Activated CD8-positive, alpha-beta T cell treated with anti-CD3 and anti-CD28 coated beads, Interleukin-2, amount 10 ng/mL, durations not matched to agents 7 days and 5 days (primary cell): ENCODE data around the gene DNASE1L2. TPM values are rescaled to one million over a fixed set of nuclear protein-coding genes. Genes with fewer than 3 reads are reported as not detected.

ENCODE experiments used
- ATAC-seq: fragments of 150-1000 bp; cut with Tn5 transposase; one replicate; pipeline ENCODE4 v1.10.0; 2021; ENCODE audit warnings: moderate library complexity
- CTCF ChIA-PET: fragments of 350-600 bp; sonication (Branson Sonifier 250); formaldehyde crosslinking; loops from one replicate; lab custom pipeline; 2021; ENCODE audit warnings: antibody characterized with exemption; lab: Charles Lee
- POLR2A ChIA-PET: fragments of 350-600 bp; sonication (Branson Sonifier 250); formaldehyde crosslinking; loops from one replicate; lab custom pipeline; 2021; ENCODE audit warnings: antibody characterized with exemption; lab: Charles Lee
- DNase-seq: peaks from one replicate; pipeline ENCODE4 v3.0.0-alpha.2; 2020
- H3K27ac Mint-ChIP-seq: one replicate; pipeline ENCODE4 v1.8.0; 2021; ENCODE audit warnings: mild to moderate bottlenecking, mixed read lengths
- H3K27me3 Mint-ChIP-seq: one replicate; pipeline ENCODE4 v1.8.0; 2021; ENCODE audit warnings: low read depth, mixed read lengths
- H3K36me3 Mint-ChIP-seq: one replicate; pipeline ENCODE4 v1.8.0; 2021; ENCODE audit warnings: low read depth, mixed read lengths
- H3K4me1 Mint-ChIP-seq: one replicate; pipeline ENCODE4 v1.8.0; 2021; ENCODE audit warnings: low read depth, mixed read lengths
- H3K4me3 Mint-ChIP-seq: one replicate; pipeline ENCODE4 v1.8.0; 2021; ENCODE audit warnings: mild to moderate bottlenecking, mixed read lengths
- H3K9me3 Mint-ChIP-seq: one replicate; pipeline ENCODE4 v1.8.0; 2022; ENCODE audit warnings: mixed read lengths; ENCODE audit not compliant: insufficient read depth
- microRNA-seq: library from miRNA; unstranded; fragments of <30 nt; microRNA quantifications from one replicate; pipeline ENCODE4 v1.2.0, GENCODE V29; 2022
- total RNA-seq, 2 experiments: library from RNA; stranded (reverse); gene quantifications; one replicate each; pipeline ENCODE4 v1.2.3, GENCODE V29; 2021

Gene DNASE1L2
- total RNA-seq, 2 experiments from 2014 or later = 3.3 to 4.1 TPM

DNA sequence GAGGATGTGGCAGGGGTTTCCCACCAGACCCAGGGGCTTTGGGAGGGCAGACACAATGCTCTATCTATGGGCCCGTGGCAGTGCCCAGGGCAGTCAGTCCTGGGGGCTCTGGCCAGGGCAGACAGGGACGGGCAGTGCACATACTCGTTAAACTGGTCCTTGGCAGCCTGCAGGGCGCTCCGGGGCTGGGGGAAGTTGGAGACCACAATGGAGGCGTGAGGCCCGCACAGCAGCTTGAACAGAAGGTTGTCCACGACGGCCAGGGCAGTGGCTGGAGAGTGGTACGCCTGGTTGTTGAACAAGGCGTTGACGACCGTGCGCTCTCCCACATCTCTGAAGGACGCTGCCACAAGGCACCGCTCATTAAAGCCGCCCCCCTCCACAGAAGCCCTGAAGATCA lies 50.3 kb downstream of the DNASE1L2 start:
- Mint-ChIP-seq H3K27me3 (no peaks in the 10 kb centered on the region), H3K4me1 (no peaks in the 10 kb centered on the region), H3K27ac (no peak overlapping the region), H3K9me3 (no peaks in the 10 kb centered on the region), H3K36me3 (no peaks in the 10 kb centered on the region), H3K4me3 (no peak overlapping the region)
- ChIA-PET CTCF (no interaction called here), POLR2A (no interaction called here)
- ATAC-seq (no peak), DNase-seq (no peak)

DNA sequence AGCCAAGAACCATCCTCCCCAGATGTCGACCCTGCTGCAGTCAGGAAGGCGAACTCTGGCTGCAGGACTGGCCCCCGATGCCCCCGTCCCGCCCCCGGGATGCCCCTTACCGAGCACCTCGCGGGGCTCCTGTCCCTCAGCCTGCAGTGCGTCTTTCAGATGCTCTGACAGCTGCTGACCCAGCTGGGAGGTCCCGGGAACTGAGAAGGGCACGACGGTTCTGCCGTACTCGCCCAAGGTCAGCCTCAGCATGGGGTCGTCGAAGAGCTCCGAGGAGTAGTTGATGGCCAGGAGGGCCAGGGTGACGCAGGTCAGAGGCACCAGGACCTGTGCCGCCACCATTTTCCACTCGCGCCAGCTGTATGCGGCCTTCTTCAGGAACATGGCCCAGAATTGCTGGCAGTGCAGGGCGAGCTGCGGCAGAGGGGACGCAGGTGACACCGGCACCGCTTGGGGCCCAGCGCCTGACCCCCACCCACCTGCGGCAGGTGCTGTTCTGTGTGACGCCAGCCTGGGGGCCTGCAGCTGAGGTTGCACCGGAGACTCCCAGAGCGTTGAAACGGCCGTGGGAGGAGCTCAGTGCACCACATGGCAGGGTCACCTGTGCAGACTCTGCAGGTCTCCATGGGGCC lies 51.8 kb downstream of the DNASE1L2 start:
- ATAC-seq (no peak), DNase-seq (no peak)
- no peak overlapping the region for H3K27ac Mint-ChIP-seq
- CTCF ChIA-PET = no interaction called here
- POLR2A ChIA-PET = interaction anchor here (1.3 kb wide), 1 partner anchor 8 kb away, joined by 3 read pairs; no protein-coding TSS in a partner anchor
- no peaks in the 10 kb centered on the region for H3K9me3 Mint-ChIP-seq
- no peaks in the 10 kb centered on the region for H3K27me3 Mint-ChIP-seq
- H3K4me1 Mint-ChIP-seq = no peaks in the 10 kb centered on the region
- H3K4me3 Mint-ChIP-seq = no peak overlapping the region
- H3K36me3 Mint-ChIP-seq = no peaks in the 10 kb centered on the region

Small RNA genes within 50 kb of the gene (microRNA-seq; reads per million reads assigned to microRNA genes)
- gene MIR3677 (not detected), gene MIR4717 (not detected)

Other genes with a start within 250 kb of the DNASE1L2 start
- 1 to 10 TPM; 2.6 to 3.4 TPM for gene SYNGR3, start 246.5 kb upstream of the DNASE1L2 start, total RNA-seq
- 10 to 100 TPM; 75.1 to 75.9 TPM for gene ZNF598, start 226.6 kb upstream of the DNASE1L2 start, total RNA-seq
- under 1 TPM in 1 of 2 experiments, not detected in 1; 0.73 TPM for gene NPW, start 216.7 kb upstream of the DNASE1L2 start, total RNA-seq
- gene NHERF2, start 209.5 kb upstream of the DNASE1L2 start, total RNA-seq = 1 to 10 TPM; 1.4 to 2.8 TPM
- gene NTHL1, start 188.6 kb upstream of the DNASE1L2 start, total RNA-seq = 10 to 100 TPM; 29.9 to 35.3 TPM
- gene TSC2, start 188.5 kb upstream of the DNASE1L2 start, total RNA-seq = 10 to 100 TPM; 87.9 to 97.4 TPM
- gene PKD1, start 100.5 kb upstream of the DNASE1L2 start, total RNA-seq = 10 to 100 TPM; 66.0 to 76.6 TPM
- under 1 TPM; 0.26 to 0.31 TPM for gene RAB26, start 87.8 kb upstream of the DNASE1L2 start, total RNA-seq
- 10 to 100 TPM; 56.8 to 59.5 TPM for gene TRAF7, start 80.7 kb upstream of the DNASE1L2 start, total RNA-seq
- under 1 TPM; 0.05 to 0.63 TPM for gene CASKIN1, start 39.8 kb upstream of the DNASE1L2 start, total RNA-seq
- 10 to 100 TPM; 34.5 to 37.8 TPM for gene MLST8, start 31.0 kb upstream of the DNASE1L2 start, total RNA-seq
- gene BRICD5, start 25.6 kb upstream of the DNASE1L2 start, total RNA-seq = 10 to 100 TPM; 14.8 to 15.0 TPM
- 10 to 100 TPM; 28.5 to 29.0 TPM for gene PGP, start 21.6 kb upstream of the DNASE1L2 start, total RNA-seq
- gene E4F1, start 12.9 kb upstream of the DNASE1L2 start, total RNA-seq = 10 to 100 TPM; 33.8 to 34.3 TPM
- 10 to 100 TPM; 36.0 to 41.1 TPM for gene ECI1, start 15.1 kb downstream of the DNASE1L2 start, total RNA-seq
- gene RNPS1, start 31.7 kb downstream of the DNASE1L2 start, total RNA-seq = 100 to 1,000 TPM; 260 to 268 TPM
- gene ABCA3, start 104.3 kb downstream of the DNASE1L2 start, total RNA-seq = 1 to 10 TPM; 6.3 to 6.8 TPM
- 100 to 1,000 TPM; 105 to 110 TPM for gene CCNF, start 193.0 kb downstream of the DNASE1L2 start, total RNA-seq
- gene TEDC2, start 223.7 kb downstream of the DNASE1L2 start, total RNA-seq = 10 to 100 TPM; 21.6 to 32.9 TPM
- gene NTN3, start 234.9 kb downstream of the DNASE1L2 start, total RNA-seq = under 1 TPM in 1 of 2 experiments, not detected in 1; 0.10 TPM
- gene TBC1D24, start 238.7 kb downstream of the DNASE1L2 start, total RNA-seq = 10 to 100 TPM; 21.1 to 22.4 TPM